Stimulated activated CD8-positive, alpha-beta memory T cell treated with anti-CD3 and anti-CD28 coated beads, Interleukin-15, amount 100 ng/mL, for 48 hours (primary cell): ENCODE measurements around the gene UBE2Q2.
"Not testable (repeated sequence)": the region's sequence is repeated elsewhere in the genome, so short reads cannot be mapped to it uniquely, and the experiment has no call there.

Source experiments
- DNase-seq, 2 donors: peaks; one replicate each; pipeline ENCODE4 v3.0.0-alpha.2; 2020; ENCODE audit warnings: low read depth in 2 of 2

Gene UBE2Q2

GRCh38 chr15:75842722-75843677 is at the start of gene UBE2Q2:
UBE2Q2 (plus strand) TSS chr15:75843447; CDS start chr15:75843667, 220 bp downstream.
- DNase-seq = peak; percentile 60 to 61

GRCh38 chr15:75796321-75796720 is 46.9 kb upstream of the UBE2Q2 start:
- no peak for DNase-seq

GRCh38 chr15:75797146-75797545 is 46.1 kb upstream of the UBE2Q2 start:
- DNase-seq = not testable (repeated sequence)

- DNase-seq = no peak
Observed at GRCh38 chr15:75799190-75799589, 44.1 kb upstream of the UBE2Q2 start.

- not testable (repeated sequence) for DNase-seq
Observed at GRCh38 chr15:75800409-75800808, 42.8 kb upstream of the UBE2Q2 start.

- DNase-seq = peak; percentile 49 to 70
Observed at GRCh38 chr15:75801859-75802593, 41.2 kb upstream of the UBE2Q2 start.

- DNase-seq = not testable (repeated sequence)
Observed at GRCh38 chr15:75807486-75807885, 35.8 kb upstream of the UBE2Q2 start.

- DNase-seq = not testable (repeated sequence)
Observed at GRCh38 chr15:75808009-75808408, 35.2 kb upstream of the UBE2Q2 start.

- no peak for DNase-seq
Observed at GRCh38 chr15:75808563-75808962, 34.7 kb upstream of the UBE2Q2 start.

- DNase-seq = no peak
Observed at GRCh38 chr15:75809986-75810750, 33.1 kb upstream of the UBE2Q2 start.

- DNase-seq = no peak
Observed at GRCh38 chr15:75810874-75811498, 32.3 kb upstream of the UBE2Q2 start.

- DNase-seq = no peak
Observed at GRCh38 chr15:75811626-75812025, 31.6 kb upstream of the UBE2Q2 start.

- DNase-seq = no peak
Observed at GRCh38 chr15:75814794-75815193, 28.5 kb upstream of the UBE2Q2 start.

- DNase-seq = no peak
Observed at GRCh38 chr15:75815811-75816719, 27.2 kb upstream of the UBE2Q2 start.

- DNase-seq = no peak
Observed at GRCh38 chr15:75817138-75817935, 25.9 kb upstream of the UBE2Q2 start.

GRCh38 chr15:75820206-75820605 is 23.0 kb upstream of the UBE2Q2 start:
- no peak for DNase-seq

- no peak for DNase-seq
Observed at GRCh38 chr15:75821786-75822345, 21.4 kb upstream of the UBE2Q2 start.

GRCh38 chr15:75822685-75823278 is 20.5 kb upstream of the UBE2Q2 start:
- no peak for DNase-seq
